PFSK-1 (cell line): ENCODE measurements around the gene C11orf71.

ENCODE experiments used
- FOXP2 ChIP-seq: optimal IDR thresholded peaks from 2 replicates; pipeline ENCODE3; 2011; ENCODE audit warnings: borderline replicate concordance, control low read depth, inconsistent platforms; ENCODE audit not compliant: insufficient read depth; ENCODE audit errors: extremely low read length, extremely low read depth
- POLR2AphosphoS5 ChIP-seq: IDR thresholded peaks from 2 replicates; pipeline ENCODE4 v1.6.1; 2012; ENCODE audit warnings: low read depth, mild to moderate bottlenecking, control low read depth, low read length, moderate library complexity
- REST ChIP-seq, 2 experiments: IDR thresholded peaks; 2 replicates each; pipeline versions ENCODE4 v1.6.1 to v1.8.0; 2011 to 2012; ENCODE audit warnings: low read depth in 2 of 2, low read length in 2 of 2, control low read depth in 1 of 2, inconsistent platforms in 1 of 2, mild to moderate bottlenecking in 1 of 2, moderate library complexity in 1 of 2; ENCODE audit not compliant: insufficient read depth in 1 of 2
- SIN3A ChIP-seq: IDR thresholded peaks from 2 replicates; pipeline ENCODE4 v1.6.1; 2012; ENCODE audit warnings: mild to moderate bottlenecking, low read length, moderate library complexity, borderline replicate concordance; ENCODE audit not compliant: insufficient read depth
- TAF1 ChIP-seq: IDR thresholded peaks from 2 replicates; pipeline ENCODE4 v1.6.1; 2012; ENCODE audit warnings: low read length, control low read depth, borderline replicate concordance; ENCODE audit not compliant: insufficient read depth

Gene C11orf71

GRCh38 chr11:114375052-114375451 is 25.3 kb downstream of the C11orf71 start:
- TF ChIP-seq TAF1 (no peak), REST (IDR thresholded peaks at IDR 0.05; ENCODE audit: insufficient read depth in 1 of 2, low read depth in 2 of 2, low read length in 2 of 2) (no peak), POLR2AphosphoS5 (no peak), SIN3A (no peak), FOXP2 (no peak)

DNA sequence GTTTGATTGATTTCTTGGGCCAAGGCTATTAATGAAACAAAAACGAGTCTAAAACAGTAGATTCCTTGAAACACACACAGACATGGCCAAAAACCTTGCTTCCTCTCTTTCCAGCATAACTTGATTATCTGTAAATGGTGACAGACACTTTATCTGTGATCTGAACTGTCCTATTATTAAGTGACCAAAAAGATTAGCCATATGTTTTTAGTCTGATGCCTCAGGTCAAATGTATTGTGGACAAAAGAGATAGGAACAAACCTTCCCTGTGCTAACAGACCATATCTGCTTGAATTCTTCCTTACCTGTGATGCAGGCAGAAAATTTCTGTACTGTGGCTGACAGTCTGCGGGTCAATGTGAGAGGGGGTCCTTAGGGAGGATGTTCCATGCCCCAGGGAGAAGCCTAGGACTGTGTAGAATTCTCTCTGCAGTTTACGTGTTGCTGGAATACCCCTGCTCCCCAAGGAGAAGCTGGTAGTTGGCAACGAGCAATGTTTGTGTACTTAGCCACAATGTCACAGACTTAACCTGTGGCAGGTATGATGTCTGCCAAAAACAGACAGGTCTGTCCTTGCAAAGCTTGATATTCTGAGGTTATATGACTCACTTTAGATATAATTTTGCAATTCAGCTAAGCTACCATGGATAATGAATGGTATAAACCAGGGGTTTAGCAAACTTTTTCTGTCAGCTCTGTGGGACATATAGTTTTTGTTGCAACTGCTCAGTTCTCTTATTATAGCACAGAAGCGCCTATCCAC is 31.2 kb downstream of the C11orf71 start:
- TF ChIP-seq REST (IDR thresholded peaks at IDR 0.05; ENCODE audit: insufficient read depth in 1 of 2, low read depth in 2 of 2, low read length in 2 of 2), result no peak
- TF ChIP-seq TAF1, result no peak
- no peak for TF ChIP-seq POLR2AphosphoS5
- TF ChIP-seq FOXP2, result no peak
- TF ChIP-seq SIN3A, result no peak

DNA sequence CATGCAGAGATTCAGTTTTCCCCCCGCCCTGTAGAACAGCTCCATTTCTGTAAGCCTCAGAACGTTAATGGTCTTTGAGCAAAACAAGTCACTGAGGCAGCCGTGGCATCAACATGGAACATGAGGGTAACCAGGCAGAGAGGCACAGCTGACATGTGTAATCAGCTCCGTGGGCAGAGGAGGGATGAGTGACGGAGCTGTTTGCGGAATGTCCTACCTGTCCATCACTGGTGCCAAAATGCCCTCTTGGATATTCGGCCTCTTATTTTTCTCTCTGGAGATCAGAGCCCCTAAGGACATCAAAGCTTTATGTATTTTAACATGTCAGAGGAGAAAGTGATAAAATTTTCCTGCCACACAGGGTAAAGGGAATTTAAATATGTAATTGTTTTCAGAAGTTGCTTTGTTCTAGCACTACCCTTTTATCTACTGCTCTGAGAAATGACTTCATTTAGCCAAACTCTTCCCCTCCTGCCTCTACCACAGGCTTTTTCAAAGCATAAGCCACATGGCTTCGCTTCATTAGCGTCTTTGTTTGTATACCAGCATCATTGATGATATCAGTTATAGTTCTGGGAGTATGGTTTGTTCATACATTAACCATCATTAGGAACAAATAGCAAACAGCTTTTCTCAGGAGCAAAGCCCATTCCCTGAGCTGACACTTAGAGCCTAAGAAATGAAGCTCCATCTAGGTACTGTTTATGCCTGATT is 32.9 kb downstream of the C11orf71 start:
- TF ChIP-seq REST (IDR thresholded peaks at IDR 0.05; ENCODE audit: insufficient read depth in 1 of 2, low read depth in 2 of 2, low read length in 2 of 2) (no peak), POLR2AphosphoS5 (no peak), FOXP2 (no peak), TAF1 (no peak), SIN3A (no peak)

GRCh38 chr11:114366331-114367243 is 33.7 kb downstream of the C11orf71 start:
- TF ChIP-seq FOXP2 (no peak), SIN3A (no peak)

DNA sequence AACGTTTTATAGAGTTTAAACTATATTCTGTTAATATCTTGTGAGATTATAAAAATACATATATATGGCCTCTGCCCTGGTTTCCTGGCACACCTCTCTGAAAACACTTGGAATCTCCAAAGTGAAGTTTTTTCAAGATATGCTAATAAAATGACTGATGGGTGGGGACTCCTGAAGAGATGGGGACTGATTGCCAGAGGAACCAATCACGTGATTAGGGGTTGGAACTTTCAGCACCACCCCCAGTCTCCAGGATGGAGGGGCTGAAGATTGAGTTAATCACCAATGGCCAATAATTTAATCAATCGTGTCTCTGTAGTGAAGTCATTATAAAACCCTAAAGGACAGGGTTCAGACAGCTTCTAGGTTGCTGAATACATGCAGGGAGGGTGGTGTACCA is 37.4 kb downstream of the C11orf71 start:
- no peak for TF ChIP-seq FOXP2
- no peak for TF ChIP-seq TAF1
- no peak for TF ChIP-seq SIN3A
- TF ChIP-seq REST (IDR thresholded peaks at IDR 0.05; ENCODE audit: insufficient read depth in 1 of 2, low read depth in 2 of 2, low read length in 2 of 2), result no peak
- TF ChIP-seq POLR2AphosphoS5, result no peak
